Thyroid gland (tissue), 4 donors: Measurements from ENCODE around the gene STOX2. TPM values are rescaled to one million over a fixed set of nuclear protein-coding genes. Genes with fewer than 3 reads are reported as not detected.

ENCODE experiments used
- DNase-seq, 2 donors: peaks; one replicate each; pipeline ENCODE4 v3.0.0-alpha.2; 2019
- H3K27ac ChIP-seq, 3 donors: fragments of 200-600 bp; sonication (generic); 1 replicate in 2 of 3; 2 replicates in 1 of 3; pipeline ENCODE4 v1.5.1; 2016 to 2019; ENCODE audit warnings: mild to moderate bottlenecking in 1 of 3, moderate library complexity in 1 of 3
- H3K27me3 ChIP-seq: fragments of 200-600 bp; sonication (generic); one replicate; pipeline ENCODE4 v1.5.1; 2019
- H3K36me3 ChIP-seq, 2 donors: fragments of 200-600 bp; sonication (generic); one replicate each; pipeline ENCODE4 v1.5.1; 2016 to 2019
- H3K4me1 ChIP-seq, 2 donors: fragments of 200-600 bp; sonication (generic); one replicate each; pipeline ENCODE4 v1.5.1; 2017 to 2019
- H3K4me3 ChIP-seq, 3 donors: fragments of 200-600 bp; sonication (generic); replicated peaks in 1 of 3; 1 replicate in 2 of 3; 2 replicates in 1 of 3; pipeline ENCODE4 v1.5.1; 2016; ENCODE audit warnings: mild to moderate bottlenecking in 1 of 3
- H3K9me3 ChIP-seq: fragments of 200-600 bp; sonication (generic); one replicate; pipeline ENCODE4 v1.5.1; 2017
- CTCF ChIP-seq, 6 experiments: fragments of 200-600 bp in 3 of 6; fragments of 450-650 bp in 3 of 6; sonication (generic) in 3 of 6; IDR thresholded peaks; one replicate each; pipeline ENCODE4 v1.5.1; 2016 to 2019; ENCODE audit warnings: antibody characterized with exemption in 6 of 6, mild to moderate bottlenecking in 2 of 6, inconsistent platforms in 1 of 6, moderate library complexity in 1 of 6
- POLR2A ChIP-seq, 2 donors: fragments of 450-650 bp; IDR thresholded peaks; one replicate each; pipeline ENCODE4 v1.6.1; 2017; ENCODE audit warnings: antibody characterized with exemption in 2 of 2, mild to moderate bottlenecking in 2 of 2, moderate library complexity in 1 of 2
- WGBS, 2 donors: methylation state at CpG; one replicate each; pipeline ENCODE4 v1.1.5; 2017; 5-methylcytosine and 5-hydroxymethylcytosine counted together
- intact Hi-C: fragments of 100-400 bp; cut with DNase I; formaldehyde crosslinking; loops from one replicate; pipeline ENCODE4 v1.15.1; 2023
- total RNA-seq, 4 donors: library from RNA; depleted of rRNA; stranded (reverse); fragments of >200 nt; gene quantifications; one replicate each; pipeline ENCODE4 v1.2.3, GENCODE V29; 2016

Gene STOX2
- total RNA-seq, 4 donors from 2014 or later: 27.3 to 57.7 (median 43.3) TPM

GRCh38 chr4:183909187-183909586 lies 4.1 kb downstream of the STOX2 start:
- TF ChIP-seq POLR2A (IDR thresholded peaks at IDR 0.05) (no peak), CTCF (IDR thresholded peaks at IDR 0.05) (no peak)
- Histone ChIP-seq H3K4me1 (peaks cover 14 to 16% of the 10 kb centered on the region in 2 donors), H3K27me3 (no peaks in the 10 kb centered on the region), H3K9me3 (no peaks in the 10 kb centered on the region), H3K27ac (no peak overlapping the region), H3K36me3 (no peaks in the 10 kb centered on the region), H3K4me3 (no peak overlapping the region)
- intact Hi-C loops: no loop called here
- no peak for DNase-seq

GRCh38 chr4:183909801-183910200 lies 4.7 kb downstream of the STOX2 start:
- no peak for DNase-seq
- intact Hi-C loops: no loop called here
- no peak overlapping the region for H3K27ac ChIP-seq
- 96% methylated on average over 5 of the region's 5 CpGs for WGBS, 2 donors
- H3K9me3 ChIP-seq: no peaks in the 10 kb centered on the region
- H3K4me1 ChIP-seq: peaks cover 14 to 16% of the 10 kb centered on the region in 2 donors
- no peak for TF ChIP-seq CTCF (IDR thresholded peaks at IDR 0.05)
- no peak for TF ChIP-seq POLR2A (IDR thresholded peaks at IDR 0.05)
- no peak overlapping the region for H3K4me3 ChIP-seq
- H3K27me3 ChIP-seq: no peaks in the 10 kb centered on the region
- H3K36me3 ChIP-seq: no peaks in the 10 kb centered on the region

GRCh38 chr4:183912585-183912984 lies 7.5 kb downstream of the STOX2 start:
- Histone ChIP-seq H3K27ac (no peak overlapping the region), H3K36me3 (no peaks in the 10 kb centered on the region), H3K9me3 (no peaks in the 10 kb centered on the region), H3K4me3 (no peak overlapping the region), H3K27me3 (no peaks in the 10 kb centered on the region), H3K4me1 (peaks cover 0 to under 1% of the 10 kb centered on the region in 2 donors)
- no peak for DNase-seq
- TF ChIP-seq POLR2A (IDR thresholded peaks at IDR 0.05) (no peak), CTCF (IDR thresholded peaks at IDR 0.05) (no peak)
- intact Hi-C loops: no loop called here
- 96 to 97% methylated on average over 8 of the region's 8 CpGs for WGBS, 2 donors

- WGBS, 2 donors: 75 to 77% methylated on average over 6 of the region's 6 CpGs
Observed at GRCh38 chr4:183915976-183916375, 10.9 kb downstream of the STOX2 start.

GRCh38 chr4:183918696-183919095 lies 13.6 kb downstream of the STOX2 start:
- no peak overlapping the region for H3K27ac ChIP-seq
- DNase-seq: no peak
- H3K4me1 ChIP-seq: peaks cover 0 to 6% of the 10 kb centered on the region in 2 donors
- no peak overlapping the region for H3K4me3 ChIP-seq
- no peak for TF ChIP-seq CTCF (IDR thresholded peaks at IDR 0.05)
- WGBS, 2 donors: 91 to 93% methylated on average over 10 of the region's 10 CpGs
- H3K27me3 ChIP-seq: no peaks in the 10 kb centered on the region
- no peaks in the 10 kb centered on the region for H3K36me3 ChIP-seq
- H3K9me3 ChIP-seq: no peaks in the 10 kb centered on the region
- intact Hi-C loops: no loop called here

More at GRCh38 chr4:183915976-183916375, 10.9 kb downstream of the STOX2 start:
- Histone ChIP-seq H3K36me3 (no peaks in the 10 kb centered on the region), H3K4me1 (peaks cover 0 to 6% of the 10 kb centered on the region in 2 donors), H3K4me3 (no peak overlapping the region), H3K9me3 (no peaks in the 10 kb centered on the region), H3K27me3 (no peaks in the 10 kb centered on the region), H3K27ac (no peak overlapping the region)
- TF ChIP-seq POLR2A (IDR thresholded peaks at IDR 0.05) (no peak), CTCF (IDR thresholded peaks at IDR 0.05) (no peak)
- DNase-seq: no peak
- intact Hi-C loops: no loop called here
